Memory B cell (primary cell): Measurements from ENCODE around the gene NT5DC2.
A peak's percentile ranks its signal among the peaks of the same experiment; 100 is the strongest.

ENCODE experiments used
- ATAC-seq: fragments of 150-1000 bp; cut with Tn5 transposase; 2 replicates; pipeline ENCODE4 v1.10.0; 2021; ENCODE audit warnings: low read depth, mild to moderate bottlenecking, moderate library complexity
- DNase-seq, 2 donors: peaks; one replicate each; pipeline ENCODE4 v3.0.0; 2022; ENCODE audit warnings: low spot score in 2 of 2
- H3K27ac Mint-ChIP-seq: one replicate; pipeline ENCODE4 v1.8.0; 2022; ENCODE audit warnings: mild to moderate bottlenecking, moderate library complexity, mixed read lengths
- H3K27me3 Mint-ChIP-seq: one replicate; pipeline ENCODE4 v1.8.0; 2022; ENCODE audit warnings: mixed read lengths
- H3K36me3 Mint-ChIP-seq: one replicate; pipeline ENCODE4 v1.8.0; 2022; ENCODE audit warnings: mild to moderate bottlenecking, mixed read lengths
- H3K4me1 Mint-ChIP-seq: one replicate; pipeline ENCODE4 v1.8.0; 2022; ENCODE audit warnings: mixed read lengths
- H3K4me3 Mint-ChIP-seq: one replicate; pipeline ENCODE4 v1.8.0; 2022; ENCODE audit warnings: mild to moderate bottlenecking, moderate library complexity, mixed read lengths
- H3K9me3 Mint-ChIP-seq: one replicate; pipeline ENCODE4 v1.8.0; 2022; ENCODE audit warnings: mixed read lengths

Gene NT5DC2

DNA sequence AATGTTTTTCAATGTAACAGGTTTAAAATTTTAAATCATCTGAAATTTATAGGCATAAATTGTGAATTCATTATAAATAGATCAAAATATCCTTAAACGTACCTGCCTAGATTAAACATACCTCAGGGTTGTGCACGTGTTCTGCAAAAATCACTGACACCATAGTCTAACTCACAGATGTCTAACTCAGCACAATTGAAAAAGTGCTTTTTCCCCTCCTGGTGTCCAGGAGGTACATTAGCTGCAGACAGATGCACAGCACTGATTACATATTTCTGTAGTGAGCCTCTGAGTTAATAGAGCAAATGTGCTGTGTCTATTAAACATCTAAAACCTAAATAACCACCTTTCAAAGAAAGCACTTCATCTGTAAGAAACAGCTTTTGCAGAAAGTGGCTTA lies 13.5 kb upstream of the NT5DC2 start:
- ATAC-seq = no peak
- Mint-ChIP-seq H3K9me3 (no peaks in the 10 kb centered on the region), H3K27ac (no peak overlapping the region), H3K4me1 (no peaks in the 10 kb centered on the region), H3K4me3 (no peak overlapping the region), H3K36me3 (peaks cover 7% of the 10 kb centered on the region), H3K27me3 (no peaks in the 10 kb centered on the region)
- DNase-seq = no peak

DNA sequence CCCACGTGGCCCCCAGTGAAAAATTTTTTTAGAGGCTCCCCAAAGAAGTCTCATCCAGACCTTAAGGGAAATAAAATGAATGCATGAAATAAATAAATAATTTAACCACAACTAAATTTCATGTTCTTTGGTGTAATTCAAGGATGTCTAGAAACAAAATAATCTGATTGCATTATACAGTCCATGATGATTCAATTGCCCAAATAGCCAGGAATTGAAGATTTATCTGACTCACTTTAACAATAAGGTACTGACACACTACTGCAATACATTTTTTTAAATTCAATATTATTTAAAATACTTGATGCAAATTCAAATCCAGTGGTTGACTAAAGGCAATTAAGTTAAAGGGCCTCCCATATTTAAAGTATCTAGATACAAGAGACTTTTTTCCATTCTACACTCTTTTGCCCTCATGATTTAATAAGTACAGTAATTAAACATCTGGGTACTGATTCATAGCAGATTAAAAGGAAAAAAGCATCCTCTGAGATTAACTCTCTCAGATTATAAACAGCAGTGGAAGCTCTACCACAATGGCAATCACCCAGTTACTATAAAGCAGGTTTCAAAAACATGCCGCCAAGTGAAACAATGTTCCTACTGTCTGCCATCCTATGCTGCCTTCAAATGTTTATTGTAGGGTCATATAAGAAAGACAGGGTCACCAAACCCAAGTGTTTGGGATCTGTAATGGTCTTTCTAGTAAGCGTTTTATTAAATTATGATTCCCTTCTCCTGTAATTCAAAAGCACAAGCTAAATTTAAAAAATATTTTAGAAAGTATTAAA lies 12.6 kb upstream of the NT5DC2 start:
- no peaks in the 10 kb centered on the region for H3K27me3 Mint-ChIP-seq
- DNase-seq (no peak), ATAC-seq (no peak)
- no peak overlapping the region for H3K4me3 Mint-ChIP-seq
- H3K9me3 Mint-ChIP-seq = no peaks in the 10 kb centered on the region
- no peak overlapping the region for H3K27ac Mint-ChIP-seq
- no peaks in the 10 kb centered on the region for H3K4me1 Mint-ChIP-seq
- peaks cover 8% of the 10 kb centered on the region for H3K36me3 Mint-ChIP-seq

DNA sequence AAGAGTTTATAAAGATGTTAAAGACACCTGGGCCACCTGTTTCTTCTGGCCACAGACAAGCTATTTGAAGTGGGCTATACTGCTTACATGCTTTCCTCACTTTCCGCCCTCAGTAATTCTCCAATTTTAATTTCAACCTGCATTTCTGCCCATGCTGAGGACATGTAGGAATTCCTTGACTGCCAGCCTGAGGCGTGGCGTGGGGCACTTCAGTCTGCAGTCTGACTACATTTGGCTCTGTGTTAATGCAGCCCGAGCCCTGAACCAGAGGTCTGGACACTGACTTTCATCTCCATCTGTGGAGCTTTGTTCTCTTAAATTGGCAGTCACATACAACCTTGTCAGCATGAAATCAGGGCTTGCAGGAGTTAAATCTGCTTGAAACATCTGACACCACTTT lies 11.3 kb upstream of the NT5DC2 start:
- Mint-ChIP-seq H3K4me3 (no peak overlapping the region), H3K36me3 (peaks cover 4% of the 10 kb centered on the region), H3K27me3 (no peaks in the 10 kb centered on the region), H3K4me1 (peaks cover under 1% of the 10 kb centered on the region), H3K9me3 (no peaks in the 10 kb centered on the region), H3K27ac (peak overlapping the region; percentile 36)
- no peak for ATAC-seq
- DNase-seq = no peak

DNA sequence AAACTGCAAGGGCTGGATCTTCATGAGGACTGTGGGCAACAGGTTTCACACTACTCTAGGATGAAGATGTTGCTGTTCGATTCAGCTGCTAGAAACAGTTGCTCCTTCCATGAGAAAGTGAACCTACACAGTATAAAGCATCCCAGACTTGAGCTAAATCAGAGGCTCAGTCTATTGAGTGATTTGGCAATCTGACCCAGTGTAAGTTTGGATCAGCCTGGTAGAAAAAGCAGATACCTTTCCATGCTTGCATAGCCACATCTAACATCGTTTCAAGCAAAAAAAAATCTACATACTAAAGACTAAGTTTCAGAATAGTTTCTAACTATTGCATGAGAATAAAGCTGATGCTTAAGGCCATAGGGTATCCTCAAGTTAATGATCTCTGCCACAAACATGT lies 7.4 kb upstream of the NT5DC2 start:
- Mint-ChIP-seq H3K27me3 (no peaks in the 10 kb centered on the region), H3K9me3 (no peaks in the 10 kb centered on the region), H3K27ac (no peak overlapping the region), H3K36me3 (peaks cover 9% of the 10 kb centered on the region), H3K4me3 (no peak overlapping the region), H3K4me1 (peaks cover 23% of the 10 kb centered on the region)
- no peak for DNase-seq
- no peak for ATAC-seq

DNA sequence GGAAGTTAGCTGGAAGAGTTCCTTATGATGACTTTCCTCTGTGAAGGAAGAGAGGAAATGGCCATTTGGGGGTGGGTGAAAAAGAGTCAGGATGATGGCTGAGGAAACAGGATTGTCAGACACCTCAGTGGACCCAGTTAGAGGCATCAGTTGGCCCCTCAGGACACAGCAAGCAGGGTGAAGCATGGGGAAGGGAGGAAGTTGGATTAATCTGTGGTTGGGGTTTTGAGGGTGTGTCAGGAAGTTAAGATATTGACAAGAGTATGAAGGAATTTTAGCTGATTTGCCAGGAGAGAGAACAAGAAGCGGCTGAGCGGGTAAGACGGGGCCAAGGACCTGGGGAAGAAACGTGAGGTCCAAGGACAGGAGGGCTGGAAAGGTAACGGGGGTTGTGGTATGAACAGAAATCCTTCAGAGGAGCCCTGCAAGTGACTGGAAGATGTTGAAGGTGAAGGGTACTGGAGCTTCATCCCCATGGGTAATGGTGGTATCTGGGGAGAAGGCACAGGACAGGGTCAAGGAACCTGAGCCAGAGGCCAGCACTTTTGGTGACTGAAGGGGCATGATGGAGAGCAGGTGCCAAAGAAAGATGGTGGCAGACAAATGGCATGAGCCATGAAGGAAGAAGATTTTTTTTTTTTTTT lies 5.5 kb upstream of the NT5DC2 start:
- H3K4me1 Mint-ChIP-seq = peaks cover 24% of the 10 kb centered on the region
- no peaks in the 10 kb centered on the region for H3K27me3 Mint-ChIP-seq
- ATAC-seq = no peak

DNA sequence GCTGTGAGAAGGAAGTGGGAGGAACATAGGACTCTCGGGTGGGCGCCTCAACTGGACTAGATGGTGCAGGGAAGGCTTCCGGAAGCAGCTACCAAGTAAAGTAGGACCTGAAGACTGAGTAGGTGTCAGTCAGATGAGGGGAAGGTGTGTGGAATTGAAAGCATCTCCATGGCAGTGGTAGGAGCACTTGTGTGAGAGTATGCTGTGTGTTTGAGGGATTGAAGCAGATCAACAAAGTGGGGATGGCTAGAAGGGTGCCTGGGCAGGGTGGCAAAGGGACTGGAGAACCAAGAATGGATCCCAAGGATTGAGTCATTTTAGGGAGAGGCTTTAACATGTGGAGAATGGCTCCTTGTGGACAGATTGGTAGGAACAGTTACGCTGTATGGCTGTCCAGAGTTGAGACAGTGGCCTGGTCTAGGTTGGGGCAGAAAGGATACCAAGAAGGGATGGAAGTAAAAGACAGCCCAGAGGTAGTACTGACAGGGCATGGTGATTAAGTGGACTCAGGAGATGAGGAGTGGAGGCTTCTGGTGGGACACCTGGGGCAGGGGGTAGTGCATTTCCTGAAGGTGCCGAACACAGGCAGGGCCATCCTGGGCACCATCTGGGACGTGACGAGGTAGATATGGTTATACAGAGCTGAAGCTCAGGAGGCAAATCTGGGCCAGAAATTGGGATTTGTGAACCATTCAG lies 4.2 kb upstream of the NT5DC2 start:
- Mint-ChIP-seq H3K27me3 (no peaks in the 10 kb centered on the region), H3K36me3 (peaks cover 9% of the 10 kb centered on the region), H3K9me3 (no peaks in the 10 kb centered on the region)

More for the DNA sequence above, 5.5 kb upstream of the NT5DC2 start:
- no peak for DNase-seq
- Mint-ChIP-seq H3K36me3 (peaks cover 9% of the 10 kb centered on the region), H3K4me3 (no peak overlapping the region), H3K27ac (peak overlapping the region; percentile 29), H3K9me3 (no peaks in the 10 kb centered on the region)

DNA sequence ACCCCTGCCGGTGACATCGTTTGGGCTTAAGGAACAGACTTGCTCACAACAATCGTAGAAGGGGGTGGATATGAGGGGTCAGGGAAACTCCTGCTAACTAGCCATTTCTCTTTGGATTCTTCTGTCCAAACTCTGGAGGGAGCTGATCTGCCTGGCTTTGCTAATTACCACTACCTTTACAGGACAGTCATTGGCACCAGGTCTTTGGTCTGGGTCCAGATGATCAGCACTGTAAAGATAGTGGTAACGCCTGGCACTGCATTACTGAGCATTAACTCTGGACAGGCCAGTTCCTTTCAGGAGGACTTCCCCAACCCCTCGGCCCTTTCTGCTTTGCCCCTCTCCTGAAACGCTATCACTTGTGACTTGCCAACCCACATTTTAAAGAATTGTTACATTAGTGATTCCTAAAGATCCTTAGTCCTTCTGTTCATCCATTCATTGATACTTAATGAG lies 3.5 kb upstream of the NT5DC2 start:
- no peak for DNase-seq
- Mint-ChIP-seq H3K36me3 (peaks cover 9% of the 10 kb centered on the region), H3K4me3 (peak overlapping the region; percentile 96), H3K4me1 (peaks cover 28% of the 10 kb centered on the region), H3K27me3 (no peaks in the 10 kb centered on the region), H3K9me3 (no peaks in the 10 kb centered on the region), H3K27ac (peak overlapping the region; percentile 97)
- no peak for ATAC-seq

More for the DNA sequence above, 4.2 kb upstream of the NT5DC2 start:
- Mint-ChIP-seq H3K27ac (peak overlapping the region; percentile 97), H3K4me1 (peaks cover 24% of the 10 kb centered on the region), H3K4me3 (peak overlapping the region; percentile 96)
- DNase-seq (no peak), ATAC-seq (no peak)

DNA sequence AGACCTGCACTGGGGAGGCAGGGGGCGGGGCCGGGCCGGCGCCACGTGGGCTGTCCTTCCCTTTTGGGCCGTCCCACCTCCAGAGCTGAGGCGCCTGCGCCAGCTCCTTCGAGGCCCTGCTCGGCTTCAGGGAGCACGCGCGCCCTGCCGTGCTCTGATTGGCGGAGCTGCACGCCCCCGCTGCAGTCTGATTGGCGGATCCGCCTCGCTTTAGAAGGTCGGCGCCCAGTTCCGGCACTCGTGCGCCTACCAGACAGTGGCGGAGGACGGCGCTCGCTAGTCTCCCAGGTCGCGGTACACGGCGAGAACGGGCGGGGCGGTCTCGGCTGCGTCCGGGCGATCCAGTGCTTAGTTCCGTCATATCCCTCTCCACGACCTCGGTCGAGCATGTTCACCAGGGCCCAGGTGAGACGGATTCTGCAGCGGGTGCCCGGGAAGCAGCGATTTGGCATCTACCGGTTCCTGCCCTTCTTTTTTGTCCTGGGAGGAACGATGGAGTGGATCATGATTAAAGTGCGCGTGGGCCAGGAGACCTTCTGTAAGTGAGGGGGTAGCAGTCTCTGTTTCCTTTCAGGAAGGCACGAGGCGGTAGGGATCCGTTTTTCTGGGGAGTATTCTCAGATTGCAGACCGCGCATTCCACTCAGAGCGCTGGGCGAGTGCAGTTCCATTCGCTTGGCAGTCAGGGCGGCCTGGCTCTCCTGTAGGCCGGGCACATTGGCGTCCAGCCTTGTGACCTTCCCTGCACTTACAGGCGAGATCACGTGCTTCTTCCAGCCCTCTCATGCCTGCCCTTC lies 2.9 kb upstream of the NT5DC2 start, which contains the start of gene UQCC5:
UQCC5 (plus strand) TSS at position 237 of the 796 bp plus-strand sequence; CDS start at position 388, 151 bp downstream.
- DNase-seq (peak; percentile 86 to 96), ATAC-seq (peak; percentile 89)
- Mint-ChIP-seq H3K27ac (peak within 1 kb of the TSS; percentile 97), H3K4me3 (peak within 1 kb of the TSS; percentile 96), H3K27me3 (no peaks in the 10 kb centered on the region), H3K36me3 (peaks cover 7% of the 10 kb centered on the region), H3K9me3 (no peaks in the 10 kb centered on the region), H3K4me1 (peaks cover 28% of the 10 kb centered on the region)

DNA sequence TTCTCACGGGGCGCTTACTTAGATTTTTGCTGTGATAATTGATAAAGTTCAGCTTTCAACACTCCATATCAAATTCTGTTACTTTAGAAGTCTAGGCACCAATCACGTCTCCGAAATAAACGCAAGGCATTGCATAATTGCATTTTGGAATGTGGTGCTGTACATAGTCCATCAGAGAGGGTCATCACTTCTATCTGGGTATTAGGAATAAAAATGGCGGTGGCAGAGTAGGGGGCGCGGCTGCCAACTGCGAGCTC lies 2.4 kb upstream of the NT5DC2 start:
- H3K36me3 Mint-ChIP-seq = peaks cover 7% of the 10 kb centered on the region
- H3K9me3 Mint-ChIP-seq = no peaks in the 10 kb centered on the region
- H3K27ac Mint-ChIP-seq = peak overlapping the region; percentile 97
- H3K4me1 Mint-ChIP-seq = peaks cover 28% of the 10 kb centered on the region
- H3K4me3 Mint-ChIP-seq = peak overlapping the region; percentile 96
- no peaks in the 10 kb centered on the region for H3K27me3 Mint-ChIP-seq
- DNase-seq (no peak), ATAC-seq (no peak)

DNA sequence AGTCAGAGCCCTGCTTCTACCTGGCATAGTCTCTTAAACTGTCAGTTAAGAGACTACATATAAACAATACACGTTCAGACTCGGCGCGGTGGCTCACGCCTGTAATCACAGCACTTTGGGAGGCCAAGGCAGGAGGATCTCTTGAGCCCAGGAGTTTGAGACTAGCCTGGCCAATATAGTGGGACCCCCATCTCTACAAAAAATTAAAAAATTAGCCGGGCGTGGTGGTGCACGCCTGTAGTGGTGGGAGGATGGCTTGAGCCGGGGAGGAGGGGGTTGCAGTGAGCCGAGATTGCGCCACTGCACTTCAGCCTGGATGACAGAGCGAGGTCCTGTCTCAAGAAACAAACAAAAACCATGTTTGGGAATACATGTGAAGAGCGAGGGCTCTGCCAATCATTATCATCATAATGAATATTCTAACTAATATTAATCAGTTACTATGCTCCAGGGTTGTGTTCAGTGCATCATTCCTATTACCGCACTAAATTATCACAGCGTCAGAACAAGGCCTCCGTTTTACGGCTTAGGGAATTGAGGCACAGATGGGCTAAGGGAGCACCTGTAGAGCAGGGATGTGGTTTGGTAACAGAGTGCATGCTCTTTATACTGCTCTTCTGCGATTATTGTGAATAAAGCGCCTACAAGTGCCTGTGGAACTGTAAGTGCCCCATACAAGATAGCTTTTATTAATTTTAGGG lies 1.9 kb upstream of the NT5DC2 start:
- DNase-seq (no peak), ATAC-seq (no peak)
- peaks cover 28% of the 10 kb centered on the region for H3K4me1 Mint-ChIP-seq
- H3K4me3 Mint-ChIP-seq = peak overlapping the region; percentile 96
- H3K36me3 Mint-ChIP-seq = peaks cover 7% of the 10 kb centered on the region
- H3K27me3 Mint-ChIP-seq = no peaks in the 10 kb centered on the region
- H3K27ac Mint-ChIP-seq = peak overlapping the region; percentile 97
- no peaks in the 10 kb centered on the region for H3K9me3 Mint-ChIP-seq

DNA sequence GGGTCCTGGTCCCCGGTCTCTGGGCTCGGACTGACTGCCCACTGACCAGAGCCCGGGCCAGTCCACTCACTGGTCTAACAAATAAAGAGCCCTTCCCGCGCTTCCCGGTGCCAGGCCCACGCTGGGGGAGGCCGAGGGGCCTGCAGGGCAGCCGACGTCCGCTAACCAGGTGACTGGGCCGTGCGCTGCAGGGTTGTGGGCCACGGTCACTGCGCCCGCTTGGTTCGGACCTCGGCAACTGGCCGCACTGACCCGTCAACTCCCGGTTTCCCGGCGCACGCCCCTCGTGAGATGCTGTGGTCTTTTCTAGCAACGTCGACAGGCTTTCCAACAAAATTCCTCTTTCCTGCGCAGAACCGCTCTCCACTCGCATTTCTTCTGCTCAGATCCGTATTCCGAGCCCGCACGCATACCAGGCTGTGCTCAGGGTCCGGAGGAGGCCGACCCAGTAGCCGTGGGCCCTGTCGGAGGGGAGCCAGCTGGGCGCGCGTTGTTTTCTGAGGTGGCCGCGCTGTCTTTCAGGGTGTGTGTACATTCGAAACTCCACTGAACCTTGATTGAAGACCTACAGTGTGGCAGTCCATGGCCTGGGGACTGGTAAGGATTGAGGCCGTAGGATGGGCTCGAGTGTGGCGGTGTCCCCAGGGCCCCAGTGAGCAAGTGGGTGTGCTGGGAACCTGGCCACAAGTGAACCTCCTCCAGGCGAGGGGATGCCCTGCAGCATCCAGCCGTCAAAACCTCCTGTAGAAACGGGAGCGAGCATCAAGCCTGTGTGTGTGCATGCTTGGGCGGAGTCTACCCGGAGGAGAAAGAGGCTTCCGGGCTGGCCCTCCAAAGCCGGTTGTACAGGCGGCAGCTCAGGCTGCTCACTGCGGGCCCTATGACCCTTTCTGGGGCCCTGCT lies 875 bp upstream of the NT5DC2 start:
- Mint-ChIP-seq H3K4me3 (peak overlapping the region; percentile 87), H3K27me3 (no peaks in the 10 kb centered on the region), H3K36me3 (peaks cover 7% of the 10 kb centered on the region), H3K9me3 (no peaks in the 10 kb centered on the region), H3K27ac (no peak overlapping the region), H3K4me1 (peaks cover 26% of the 10 kb centered on the region)
- no peak for DNase-seq
- no peak for ATAC-seq

DNA sequence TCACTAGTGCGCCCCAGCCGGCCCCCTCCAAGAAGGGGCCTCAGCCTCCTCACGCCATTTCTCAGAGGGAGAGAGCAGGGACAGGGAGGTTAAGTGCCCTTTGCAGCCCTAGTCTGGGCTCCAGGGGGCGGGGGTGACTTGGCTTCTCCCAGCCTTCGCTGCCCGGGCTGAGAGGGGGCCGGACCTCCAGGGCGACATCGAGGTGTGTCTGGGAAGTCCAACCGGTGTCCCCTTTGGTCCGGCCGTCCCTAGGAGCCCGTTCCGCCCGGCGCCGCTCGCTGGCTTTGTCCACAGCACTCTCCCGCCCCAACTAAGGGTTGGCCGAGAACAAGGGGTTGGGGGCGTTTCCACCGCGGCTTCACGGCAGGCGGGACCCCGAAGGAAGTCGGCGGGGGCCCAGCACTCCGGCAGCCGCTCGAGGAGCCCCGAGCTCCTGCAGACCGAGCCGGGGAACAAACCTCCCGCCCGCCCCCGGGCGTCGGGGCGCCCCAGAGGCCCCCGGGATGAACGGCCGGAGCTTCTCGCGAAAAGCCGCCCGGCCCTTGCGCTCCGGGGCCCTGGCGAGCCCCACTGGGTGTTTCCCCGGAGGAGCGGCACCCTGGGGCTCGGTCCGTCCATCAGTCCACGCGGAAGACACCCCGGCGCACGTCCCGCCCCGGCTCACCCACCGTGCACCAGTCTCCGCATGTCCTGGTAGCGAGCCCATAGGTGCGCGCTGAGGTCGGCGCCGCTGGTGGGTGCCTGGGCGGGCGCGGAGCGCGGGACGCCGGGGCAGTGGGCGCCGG lies 627 bp downstream of the NT5DC2 start:
- Mint-ChIP-seq H3K27me3 (no peaks in the 10 kb centered on the region), H3K27ac (no peak overlapping the region), H3K9me3 (no peaks in the 10 kb centered on the region), H3K4me1 (peaks cover 15% of the 10 kb centered on the region), H3K4me3 (peak overlapping the region; percentile 75), H3K36me3 (no peaks in the 10 kb centered on the region)
- ATAC-seq (no peak), DNase-seq (peak in 1 of 2 donors; percentile 51)
